HEK293 (cell line): ENCODE results near the gene GPR162.

ENCODE experiments used
- CTCF ChIA-PET: fragments of 350-600 bp; formaldehyde crosslinking; extraction: SDS; loops from one replicate; lab custom pipeline; 2021; ENCODE audit warnings: antibody characterized with exemption; lab: Yijun Ruan, JAX
- POLR2A ChIA-PET: fragments of 300-600 bp; formaldehyde crosslinking; extraction: SDS; loops from one replicate; lab custom pipeline; 2020; ENCODE audit warnings: antibody characterized with exemption, inconsistent platforms; lab: Yijun Ruan, JAX
- H3K27ac ChIP-seq: fragments of 200-500 bp; sonication (Bioruptor generic); 2 replicates; pipeline ENCODE4 v1.5.1; 2014; ENCODE audit warnings: low read depth, low read length, control low read depth, inconsistent platforms; ENCODE audit errors: extremely low read depth
- H3K36me3 ChIP-seq, 2 experiments: fragments of 200-500 bp in 1 of 2; sonication (Bioruptor generic) in 1 of 2; 1 replicate in 1 of 2; 2 replicates in 1 of 2; pipeline ENCODE4 v1.5.1; 2014 to 2017; ENCODE audit warnings: inconsistent platforms in 2 of 2, low read length in 2 of 2; ENCODE audit not compliant: control insufficient read depth in 2 of 2, insufficient read depth in 1 of 2
- H3K4me1 ChIP-seq: fragments of 200-500 bp; sonication (Bioruptor generic); 2 replicates; pipeline ENCODE4 v1.5.1; 2014; ENCODE audit warnings: mild to moderate bottlenecking, low read length, inconsistent platforms; ENCODE audit not compliant: control insufficient read depth, insufficient read depth
- H3K4me3 ChIP-seq: 2 replicates; pipeline ENCODE4 v1.5.1; 2011; ENCODE audit warnings: low read depth, mild to moderate bottlenecking, control low read depth, low read length, moderate library complexity
- H3K9me3 ChIP-seq: fragments of 200-500 bp; sonication (Bioruptor generic); 2 replicates; pipeline ENCODE4 v1.5.1; 2014; ENCODE audit warnings: low read depth, low read length, inconsistent platforms; ENCODE audit not compliant: control insufficient read depth, insufficient read depth
- GLI4 ChIP-seq: fragments of 450-650 bp; formaldehyde crosslinking; IDR thresholded peaks from 2 replicates; pipeline ENCODE4 v1.5.1; 2016; ENCODE audit warnings: missing biosample characterization, missing genetic modification characterization
- GLIS2 ChIP-seq: fragments of 450-650 bp; formaldehyde crosslinking; IDR thresholded peaks from 2 replicates; pipeline ENCODE4 v1.5.1; 2016; ENCODE audit warnings: missing biosample characterization, missing genetic modification characterization
- ZBTB1 ChIP-seq: fragments of 450-650 bp; formaldehyde crosslinking; IDR thresholded peaks from 2 replicates; pipeline ENCODE4 v1.5.1; 2016; ENCODE audit warnings: missing biosample characterization, missing genetic modification characterization
- ZBTB7A ChIP-seq: fragments of 450-650 bp; formaldehyde crosslinking; IDR thresholded peaks from 2 replicates; pipeline ENCODE4 v1.5.1; 2016; ENCODE audit warnings: low read depth, missing biosample characterization, missing genetic modification characterization
- ZFHX2 ChIP-seq: fragments of 450-650 bp; formaldehyde crosslinking; conservative IDR thresholded peaks from 2 replicates; pipeline ENCODE4 v1.5.1; 2016; ENCODE audit warnings: missing biosample characterization, missing genetic modification characterization
- ZIC2 ChIP-seq: fragments of 450-650 bp; formaldehyde crosslinking; IDR thresholded peaks from 2 replicates; pipeline ENCODE4 v1.5.1; 2016; ENCODE audit warnings: missing biosample characterization, missing genetic modification characterization
- ZNF16 ChIP-seq: fragments of 450-650 bp; formaldehyde crosslinking; IDR thresholded peaks from 2 replicates; pipeline ENCODE4 v1.5.1; 2016; ENCODE audit warnings: low read depth, missing biosample characterization, missing genetic modification characterization
- ZNF302 ChIP-seq: fragments of 450-650 bp; formaldehyde crosslinking; IDR thresholded peaks from 2 replicates; pipeline ENCODE4 v1.5.1; 2016; ENCODE audit warnings: missing biosample characterization, missing genetic modification characterization, low read depth
- ZNF426 ChIP-seq: fragments of 450-650 bp; formaldehyde crosslinking; IDR thresholded peaks from 2 replicates; pipeline ENCODE4 v1.5.1; 2017; ENCODE audit warnings: missing biosample characterization, missing genetic modification characterization, mild to moderate bottlenecking, inconsistent platforms, moderate library complexity
- ZNF433 ChIP-seq: fragments of 450-650 bp; formaldehyde crosslinking; IDR thresholded peaks from 2 replicates; pipeline ENCODE4 v1.5.1; 2016; ENCODE audit warnings: missing biosample characterization, missing genetic modification characterization, low read depth
- ZNF514 ChIP-seq: fragments of 450-650 bp; formaldehyde crosslinking; IDR thresholded peaks from 2 replicates; pipeline ENCODE4 v1.5.1; 2016; ENCODE audit warnings: missing biosample characterization, missing genetic modification characterization
- TF ChIP-seq, protein P1 (sequence below): fragments of 450-650 bp; formaldehyde crosslinking; IDR thresholded peaks from 2 replicates; pipeline ENCODE4 v1.5.1; 2016; ENCODE audit warnings: missing biosample characterization, missing genetic modification characterization
- TF ChIP-seq, protein P2 (sequence below): fragments of 450-650 bp; formaldehyde crosslinking; optimal IDR thresholded peaks from 2 replicates; pipeline ENCODE3; 2016; ENCODE audit warnings: missing biosample characterization, mild to moderate bottlenecking, missing genetic modification characterization
- TF ChIP-seq, protein P3 (sequence below): fragments of 450-650 bp; IDR thresholded peaks from 2 replicates; pipeline ENCODE4 v1.5.1; 2018; ENCODE audit warnings: missing biosample characterization, missing genetic modification characterization

GPR162 gene

DNA sequence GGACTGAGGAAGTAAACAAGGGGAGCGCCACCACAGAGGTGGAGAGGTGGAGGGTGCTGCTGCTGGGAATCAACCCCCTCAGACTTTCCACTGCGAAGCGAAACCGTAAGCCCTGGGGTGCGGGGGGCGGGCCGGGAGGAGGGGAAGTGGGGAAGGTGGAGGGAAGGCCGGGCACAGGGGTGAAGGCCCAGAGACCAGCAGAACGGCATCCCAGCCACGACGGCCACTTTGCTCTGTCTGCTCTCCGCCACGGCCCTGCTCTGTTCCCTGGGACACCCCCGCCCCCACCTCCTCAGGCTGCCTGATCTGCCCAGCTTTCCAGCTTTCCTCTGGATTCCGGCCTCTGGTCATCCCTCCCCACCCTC, 49.3 kb upstream of the GPR162 start, which contains the start of gene LAG3 (continued):
- TF ChIP-seq, protein P1, sequence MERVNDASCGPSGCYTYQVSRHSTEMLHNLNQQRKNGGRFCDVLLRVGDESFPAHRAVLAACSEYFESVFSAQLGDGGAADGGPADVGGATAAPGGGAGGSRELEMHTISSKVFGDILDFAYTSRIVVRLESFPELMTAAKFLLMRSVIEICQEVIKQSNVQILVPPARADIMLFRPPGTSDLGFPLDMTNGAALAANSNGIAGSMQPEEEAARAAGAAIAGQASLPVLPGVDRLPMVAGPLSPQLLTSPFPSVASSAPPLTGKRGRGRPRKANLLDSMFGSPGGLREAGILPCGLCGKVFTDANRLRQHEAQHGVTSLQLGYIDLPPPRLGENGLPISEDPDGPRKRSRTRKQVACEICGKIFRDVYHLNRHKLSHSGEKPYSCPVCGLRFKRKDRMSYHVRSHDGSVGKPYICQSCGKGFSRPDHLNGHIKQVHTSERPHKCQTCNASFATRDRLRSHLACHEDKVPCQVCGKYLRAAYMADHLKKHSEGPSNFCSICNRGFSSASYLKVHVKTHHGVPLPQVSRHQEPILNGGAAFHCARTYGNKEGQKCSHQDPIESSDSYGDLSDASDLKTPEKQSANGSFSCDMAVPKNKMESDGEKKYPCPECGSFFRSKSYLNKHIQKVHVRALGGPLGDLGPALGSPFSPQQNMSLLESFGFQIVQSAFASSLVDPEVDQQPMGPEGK (tag by site-specific recombination), result 0 out of 2 replicates have a peak, but pooled peaks have one; percentile 47
- peak; percentile 15; the same call in 1 of the 2 replicates for TF ChIP-seq GLIS2 (tag by site-specific recombination)
- no peak for TF ChIP-seq ZNF433 (tag by site-specific recombination)
- TF ChIP-seq, protein P2, sequence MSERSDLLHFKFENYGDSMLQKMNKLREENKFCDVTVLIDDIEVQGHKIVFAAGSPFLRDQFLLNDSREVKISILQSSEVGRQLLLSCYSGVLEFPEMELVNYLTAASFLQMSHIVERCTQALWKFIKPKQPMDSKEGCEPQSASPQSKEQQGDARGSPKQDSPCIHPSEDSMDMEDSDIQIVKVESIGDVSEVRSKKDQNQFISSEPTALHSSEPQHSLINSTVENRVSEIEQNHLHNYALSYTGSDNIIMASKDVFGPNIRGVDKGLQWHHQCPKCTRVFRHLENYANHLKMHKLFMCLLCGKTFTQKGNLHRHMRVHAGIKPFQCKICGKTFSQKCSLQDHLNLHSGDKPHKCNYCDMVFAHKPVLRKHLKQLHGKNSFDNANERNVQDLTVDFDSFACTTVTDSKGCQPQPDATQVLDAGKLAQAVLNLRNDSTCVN, result no peak

DNA sequence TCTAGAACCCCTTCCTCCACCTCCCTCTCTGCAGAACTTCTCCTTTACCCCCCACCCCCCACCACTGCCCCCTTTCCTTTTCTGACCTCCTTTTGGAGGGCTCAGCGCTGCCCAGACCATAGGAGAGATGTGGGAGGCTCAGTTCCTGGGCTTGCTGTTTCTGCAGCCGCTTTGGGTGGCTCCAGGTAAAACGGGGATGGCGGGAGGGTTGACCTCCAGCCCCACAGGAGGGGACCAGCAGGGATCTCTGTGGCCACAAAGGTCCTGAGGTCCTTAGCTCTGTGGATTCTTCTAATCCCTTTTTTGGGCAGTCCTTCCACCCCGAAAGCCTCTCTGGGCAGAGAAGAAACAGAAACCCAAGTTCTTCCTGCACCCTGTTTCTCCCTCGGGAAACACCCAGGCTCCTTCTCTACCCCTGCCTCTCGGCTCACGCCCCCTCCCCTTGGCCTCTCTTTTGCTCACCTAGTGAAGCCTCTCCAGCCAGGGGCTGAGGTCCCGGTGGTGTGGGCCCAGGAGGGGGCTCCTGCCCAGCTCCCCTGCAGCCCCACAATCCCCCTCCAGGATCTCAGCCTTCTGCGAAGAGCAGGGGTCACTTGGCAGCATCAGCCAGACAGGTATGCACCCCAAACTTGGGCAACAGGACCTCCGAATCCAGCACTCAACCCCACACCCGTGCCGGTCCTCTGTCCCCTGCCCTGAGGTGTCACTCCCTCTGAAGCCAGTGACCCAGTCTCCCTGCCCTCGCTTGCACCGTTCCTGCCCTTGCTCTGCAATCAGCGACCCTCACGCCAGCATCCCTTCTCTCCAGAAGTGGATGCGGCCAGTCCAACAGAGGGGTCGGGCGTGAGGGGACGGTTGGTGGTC, 48.7 kb upstream of the GPR162 start:
- no peak overlapping the region for H3K27ac ChIP-seq
- peaks cover 13% of the 10 kb centered on the region for H3K4me1 ChIP-seq
- ChIA-PET CTCF (interaction anchor here (0.7 to 0.9 kb wide), 2 partner anchors 19 to 374 kb away, joined by 4 to 5 read pairs; no protein-coding TSS in a partner anchor), POLR2A (interaction anchor here (2.0 to 4.7 kb wide), 2 partner anchors 20 kb away, joined by 7 to 42 read pairs; partner anchors contain the start of gene MLF2)
- H3K4me3 ChIP-seq, result no peak overlapping the region
- no peaks in the 10 kb centered on the region for H3K9me3 ChIP-seq
- no peak for TF ChIP-seq ZBTB7A (tag by site-specific recombination)
- TF ChIP-seq ZNF514 (tag by site-specific recombination), result no peak
- TF ChIP-seq ZNF16 (tag by site-specific recombination), result no peak
- TF ChIP-seq, protein P3, sequence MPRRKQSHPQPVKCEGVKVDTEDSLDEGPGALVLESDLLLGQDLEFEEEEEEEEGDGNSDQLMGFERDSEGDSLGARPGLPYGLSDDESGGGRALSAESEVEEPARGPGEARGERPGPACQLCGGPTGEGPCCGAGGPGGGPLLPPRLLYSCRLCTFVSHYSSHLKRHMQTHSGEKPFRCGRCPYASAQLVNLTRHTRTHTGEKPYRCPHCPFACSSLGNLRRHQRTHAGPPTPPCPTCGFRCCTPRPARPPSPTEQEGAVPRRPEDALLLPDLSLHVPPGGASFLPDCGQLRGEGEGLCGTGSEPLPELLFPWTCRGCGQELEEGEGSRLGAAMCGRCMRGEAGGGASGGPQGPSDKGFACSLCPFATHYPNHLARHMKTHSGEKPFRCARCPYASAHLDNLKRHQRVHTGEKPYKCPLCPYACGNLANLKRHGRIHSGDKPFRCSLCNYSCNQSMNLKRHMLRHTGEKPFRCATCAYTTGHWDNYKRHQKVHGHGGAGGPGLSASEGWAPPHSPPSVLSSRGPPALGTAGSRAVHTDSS (tag by site-specific recombination), result no peak
- TF ChIP-seq ZNF302 (tag by site-specific recombination), result no peak
- no peak for TF ChIP-seq ZNF426
- peaks cover 11 to 26% of the 10 kb centered on the region in 2 experiments; a peak in 2 of 3 replicates for H3K36me3 ChIP-seq

DNA sequence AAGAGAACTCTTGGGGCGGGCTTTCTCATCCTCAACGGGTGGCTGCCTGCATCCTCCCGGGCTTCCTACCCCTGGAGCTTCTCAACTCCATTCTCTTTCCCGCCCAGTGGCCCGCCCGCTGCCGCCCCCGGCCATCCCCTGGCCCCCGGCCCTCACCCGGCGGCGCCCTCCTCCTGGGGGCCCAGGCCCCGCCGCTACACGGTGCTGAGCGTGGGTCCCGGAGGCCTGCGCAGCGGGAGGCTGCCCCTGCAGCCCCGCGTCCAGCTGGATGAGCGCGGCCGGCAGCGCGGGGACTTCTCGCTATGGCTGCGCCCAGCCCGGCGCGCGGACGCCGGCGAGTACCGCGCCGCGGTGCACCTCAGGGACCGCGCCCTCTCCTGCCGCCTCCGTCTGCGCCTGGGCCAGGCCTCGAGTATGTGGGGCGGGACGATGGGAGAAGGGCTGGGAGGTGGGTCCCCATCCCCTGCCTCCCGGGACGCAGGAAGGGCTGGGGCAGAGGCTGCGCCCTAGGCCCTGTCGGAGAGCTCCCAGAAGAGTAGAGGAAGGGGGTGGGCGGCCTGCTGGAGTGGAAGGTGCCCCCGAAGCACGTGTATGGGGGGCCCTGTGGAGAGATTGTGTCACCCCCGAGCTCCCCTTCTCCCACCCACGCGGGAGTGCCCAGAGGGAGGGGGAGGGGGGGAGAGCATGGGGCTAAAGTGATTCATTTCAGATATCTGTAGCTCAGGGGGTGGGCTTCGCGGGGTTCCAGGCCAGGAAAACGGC, 47.9 kb upstream of the GPR162 start:
- Histone ChIP-seq H3K4me1 (peaks cover 13% of the 10 kb centered on the region), H3K9me3 (no peaks in the 10 kb centered on the region), H3K27ac (no peak overlapping the region), H3K36me3 (peaks cover 11 to 26% of the 10 kb centered on the region in 2 experiments; a peak in 2 of 3 replicates), H3K4me3 (no peak overlapping the region)
- peak; percentile 29; the same call in 1 of the 2 replicates for TF ChIP-seq ZIC2 (tag by site-specific recombination)
- no peak for TF ChIP-seq GLI4 (tag by site-specific recombination)
- TF ChIP-seq ZFHX2, result 0 out of 2 replicates have a peak, but pooled peaks have one; percentile 30
- TF ChIP-seq ZBTB1 (tag by site-specific recombination), result no peak
- ChIA-PET POLR2A (interaction anchor here (2.0 kb wide), 1 partner anchor 21 kb away, joined by 7 read pairs; the partner anchor contains the start of gene MLF2), CTCF (interaction anchor here (0.7 to 6.3 kb wide), 3 partner anchors 20 to 373 kb away, joined by 3 to 93 read pairs (median 5); partner anchors contain the start of gene MLF2)
